Lung (tissue), 12 donors: ENCODE results near the gene KRTAP10-4. TPM values are rescaled to one million over a fixed set of nuclear protein-coding genes. Genes with fewer than 3 reads are reported as not detected.

Experiments used
- ATAC-seq: fragments of 200-7000 bp; cut with Tn5 transposase; one replicate; pipeline ENCODE4 v1.9.1; 2020; ENCODE audit warnings: moderate number of reproducible peaks; ENCODE audit not compliant: insufficient read depth, low FRiP score
- DNase-seq, 3 donors: peaks; one replicate each; pipeline ENCODE4 v3.0.0-alpha.2; 2013 to 2017
- H3K27ac ChIP-seq, 2 donors: one replicate each; pipeline ENCODE4 v1.5.1; 2013; ENCODE audit warnings: mild to moderate bottlenecking in 2 of 2, moderate library complexity in 2 of 2, control low read depth in 1 of 2, inconsistent platforms in 1 of 2, low read depth in 1 of 2, low read length in 1 of 2
- H3K27me3 ChIP-seq, 3 donors: one replicate each; pipeline ENCODE4 v1.5.1; 2013; ENCODE audit warnings: low read length in 2 of 3; ENCODE audit not compliant: control insufficient read depth in 3 of 3, insufficient read depth in 3 of 3
- H3K36me3 ChIP-seq, 4 donors: one replicate each; pipeline ENCODE4 v1.5.1; 2013; ENCODE audit warnings: low read length in 4 of 4, mild to moderate bottlenecking in 1 of 4, moderate library complexity in 1 of 4; ENCODE audit not compliant: control insufficient read depth in 4 of 4, insufficient read depth in 4 of 4
- H3K4me1 ChIP-seq, 5 donors: one replicate each; pipeline ENCODE4 v1.5.1; 2013; ENCODE audit warnings: low read length in 5 of 5, mild to moderate bottlenecking in 2 of 5, moderate library complexity in 1 of 5; ENCODE audit not compliant: control insufficient read depth in 5 of 5, insufficient read depth in 5 of 5
- H3K4me3 ChIP-seq: one replicate; pipeline ENCODE4 v1.5.1; 2013; ENCODE audit warnings: mild to moderate bottlenecking, control low read depth, moderate library complexity
- H3K9ac ChIP-seq, 2 donors: one replicate each; pipeline ENCODE4 v1.5.1; 2013; ENCODE audit warnings: low read length in 2 of 2, control low read depth in 1 of 2; ENCODE audit not compliant: insufficient read depth in 1 of 2
- H3K9me3 ChIP-seq, 4 donors: one replicate each; pipeline ENCODE4 v1.5.1; 2013; ENCODE audit warnings: low read length in 3 of 4, mild to moderate bottlenecking in 1 of 4, moderate library complexity in 1 of 4; ENCODE audit not compliant: control insufficient read depth in 4 of 4, insufficient read depth in 3 of 4
- WGBS, 2 donors: extraction: QIAGEN DNeasy Blood & Tissue Kit; methylation state at CpG; one replicate each; pipeline ENCODE4 v1.1.7; 2013; 5-methylcytosine and 5-hydroxymethylcytosine counted together
- polyA plus RNA-seq, 2 donors: library from polyadenylated mRNA; stranded (reverse); fragments of 200-250 nt; gene quantifications; one replicate each; pipeline ENCODE4 v1.2.1, GENCODE V29; 2013
- total RNA-seq, 2 donors: library from RNA; depleted of rRNA in 1 of 2; stranded (reverse); fragments of >200 nt in 1 of 2; gene quantifications; one replicate each; pipeline ENCODE4 v1.2.1, GENCODE V29; 2014 to 2021
- TF ChIP-seq, protein P1 (sequence below): IDR thresholded peaks from 2 replicates; pipeline ENCODE4 v1.5.1; 2012; ENCODE audit warnings: mild to moderate bottlenecking; ENCODE audit errors: control extremely low read depth, extremely low read depth
- donor health status: control.
- donor health status: control.
- donor health status: Bipolar disorder and iron deficiency.
- donor health status: healthy.
- donor health status: DM: yes; HTN: yes; CAD: no.

Gene KRTAP10-4
- total and polyA plus RNA-seq, 4 donors, result not detected

DNA sequence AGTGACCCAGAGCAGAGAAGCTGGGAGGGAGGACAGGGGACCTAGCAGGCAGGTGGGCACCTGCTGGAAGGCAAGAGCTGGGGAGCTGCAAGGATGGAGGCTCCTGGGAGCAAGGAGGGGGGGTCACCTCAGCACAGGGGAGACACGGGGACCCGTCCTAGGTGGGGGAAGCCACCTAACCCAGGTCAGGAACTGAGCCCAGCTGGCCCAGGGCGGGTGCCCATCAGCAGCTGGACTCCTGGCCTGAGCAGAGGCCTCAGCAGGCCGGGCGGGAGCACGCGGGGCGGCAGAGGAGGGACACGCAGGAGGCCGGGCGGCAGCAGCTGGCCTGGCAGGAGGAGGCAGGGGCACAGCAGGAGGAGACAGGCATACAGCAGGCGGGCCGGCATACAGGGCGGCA lies 34.5 kb upstream of the KRTAP10-4 start:
- Histone ChIP-seq H3K4me1 (no peaks in the 10 kb centered on the region), H3K36me3 (no peaks in the 10 kb centered on the region), H3K27ac (no peak overlapping the region), H3K4me3 (no peak overlapping the region), H3K27me3 (no peaks in the 10 kb centered on the region), H3K9ac (no peak overlapping the region), H3K9me3 (peaks cover 0 to 8% (median 1%) of the 10 kb centered on the region in 4 donors)
- TF ChIP-seq, protein P1, sequence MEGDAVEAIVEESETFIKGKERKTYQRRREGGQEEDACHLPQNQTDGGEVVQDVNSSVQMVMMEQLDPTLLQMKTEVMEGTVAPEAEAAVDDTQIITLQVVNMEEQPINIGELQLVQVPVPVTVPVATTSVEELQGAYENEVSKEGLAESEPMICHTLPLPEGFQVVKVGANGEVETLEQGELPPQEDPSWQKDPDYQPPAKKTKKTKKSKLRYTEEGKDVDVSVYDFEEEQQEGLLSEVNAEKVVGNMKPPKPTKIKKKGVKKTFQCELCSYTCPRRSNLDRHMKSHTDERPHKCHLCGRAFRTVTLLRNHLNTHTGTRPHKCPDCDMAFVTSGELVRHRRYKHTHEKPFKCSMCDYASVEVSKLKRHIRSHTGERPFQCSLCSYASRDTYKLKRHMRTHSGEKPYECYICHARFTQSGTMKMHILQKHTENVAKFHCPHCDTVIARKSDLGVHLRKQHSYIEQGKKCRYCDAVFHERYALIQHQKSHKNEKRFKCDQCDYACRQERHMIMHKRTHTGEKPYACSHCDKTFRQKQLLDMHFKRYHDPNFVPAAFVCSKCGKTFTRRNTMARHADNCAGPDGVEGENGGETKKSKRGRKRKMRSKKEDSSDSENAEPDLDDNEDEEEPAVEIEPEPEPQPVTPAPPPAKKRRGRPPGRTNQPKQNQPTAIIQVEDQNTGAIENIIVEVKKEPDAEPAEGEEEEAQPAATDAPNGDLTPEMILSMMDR, result no peak
- ATAC-seq, result no peak
- 69 to 71% methylated on average over 14 of the region's 14 CpGs for WGBS, 2 donors
- DNase-seq, result peak in 1 of 3 donors; percentile 8

DNA sequence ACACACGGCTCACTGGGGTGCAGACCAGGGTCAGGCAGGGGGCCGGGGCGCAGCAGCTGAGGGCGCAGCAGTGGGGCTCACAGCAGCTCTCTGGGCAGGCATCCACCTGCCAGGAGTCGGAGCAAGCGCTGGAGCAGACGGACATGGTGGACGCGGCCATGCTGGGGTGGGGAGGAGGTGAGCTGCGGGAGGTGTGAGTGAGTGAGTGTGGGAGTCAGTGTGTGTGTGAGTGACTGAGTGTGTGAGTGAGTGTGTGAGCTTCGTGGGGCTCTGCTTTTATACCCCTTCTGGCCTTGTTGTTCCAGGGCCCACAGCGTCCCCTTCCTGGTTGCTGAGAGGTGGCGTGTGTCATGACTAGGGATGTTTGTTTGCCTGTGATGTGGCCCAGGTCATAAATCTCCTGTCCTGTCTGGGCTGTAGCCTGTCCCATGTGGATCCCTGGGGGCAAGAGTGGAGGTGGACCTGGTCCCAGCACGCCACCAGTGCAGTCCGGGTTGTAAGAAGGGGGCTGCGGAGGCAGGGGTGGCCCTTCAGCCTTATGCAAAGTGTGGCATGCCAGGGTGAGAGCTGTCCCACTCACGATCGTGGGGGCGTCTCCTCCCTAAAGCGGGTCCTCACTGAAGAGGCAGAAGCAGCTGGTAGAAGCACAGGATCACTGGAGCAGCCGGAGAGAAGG lies 33.4 kb upstream of the KRTAP10-4 start, which contains the start of gene KRTAP10-1:
KRTAP10-1 (minus strand) TSS at position 205 of the 676 bp plus-strand sequence; CDS start at position 160, 45 bp downstream.
- TF ChIP-seq, protein P1, result no peak
- Histone ChIP-seq H3K27ac (no peak within 1 kb of the TSS), H3K4me3 (no peak within 1 kb of the TSS), H3K4me1 (no peaks in the 10 kb centered on the region), H3K9ac (no peak within 1 kb of the TSS), H3K36me3 (no peaks in the 10 kb centered on the region), H3K27me3 (no peaks in the 10 kb centered on the region), H3K9me3 (peaks cover 0 to 9% (median 1%) of the 10 kb centered on the region in 4 donors)
- DNase-seq (peak in 1 of 3 donors; percentile 7), ATAC-seq (no peak)
- 74 to 76% methylated on average over 21 of the region's 21 CpGs for WGBS, 2 donors

DNA sequence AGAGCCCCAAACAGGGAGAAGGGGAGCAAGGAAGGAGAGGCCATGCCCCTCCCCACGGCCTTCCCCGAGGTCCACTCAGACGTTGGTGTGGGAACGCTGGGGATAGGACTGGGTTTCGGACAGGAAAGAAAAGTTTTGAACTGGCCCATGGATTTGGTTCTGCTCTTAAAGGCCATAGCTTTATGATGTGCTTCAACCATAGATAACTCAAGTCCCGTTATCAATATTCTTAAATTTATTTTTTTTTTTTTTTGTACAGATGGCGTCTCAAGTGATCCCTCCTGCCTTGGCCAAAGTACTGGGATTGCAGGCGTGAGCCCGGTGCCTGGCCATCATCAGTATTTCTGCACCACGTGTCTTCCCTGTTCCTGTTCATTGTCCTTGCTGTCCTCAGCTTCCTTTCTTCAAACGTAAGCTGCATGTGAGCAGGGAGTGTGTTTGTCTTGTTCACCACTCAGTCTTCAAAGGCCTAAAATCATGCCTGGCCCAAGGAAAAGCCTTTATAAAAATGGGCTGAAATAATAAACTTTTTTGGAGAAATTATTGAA lies 32.7 kb upstream of the KRTAP10-4 start:
- no peaks in the 10 kb centered on the region for H3K4me1 ChIP-seq
- WGBS, 2 donors, result 80 to 81% methylated on average over 11 of the region's 11 CpGs
- no peak for ATAC-seq

More for the DNA sequence above, 32.7 kb upstream of the KRTAP10-4 start:
- no peaks in the 10 kb centered on the region for H3K27me3 ChIP-seq
- no peak overlapping the region for H3K27ac ChIP-seq
- H3K9ac ChIP-seq, result no peak overlapping the region
- peak in 1 of 3 donors; percentile 1 for DNase-seq
- TF ChIP-seq, protein P1, result no peak
- H3K36me3 ChIP-seq, result no peaks in the 10 kb centered on the region
- no peak overlapping the region for H3K4me3 ChIP-seq
- H3K9me3 ChIP-seq, result peaks cover 0 to 9% (median 1%) of the 10 kb centered on the region in 4 donors
